Activated B cell treated with CpG ODN at 0.5 μM for 24 hours (primary cell): ENCODE data around the gene DDOST. TPM values are rescaled to one million over a fixed set of nuclear protein-coding genes. Genes with fewer than 3 reads are reported as not detected.
"Not testable (repeated sequence)": the region's sequence is repeated elsewhere in the genome, so short reads cannot be mapped to it uniquely, and the experiment has no call there.

ENCODE experiments used
- ATAC-seq: fragments of 200-7000 bp; cut with Tn5 transposase; one replicate; pipeline ENCODE4 v1.10.0; 2021; ENCODE audit warnings: low read depth, mild to moderate bottlenecking, moderate library complexity
- CTCF ChIA-PET: fragments of 350-600 bp; sonication (Branson Sonifier 250); formaldehyde crosslinking; loops from one replicate; lab custom pipeline; 2021; ENCODE audit warnings: antibody characterized with exemption; lab: Charles Lee
- POLR2A ChIA-PET: fragments of 350-600 bp; sonication (Branson Sonifier 250); formaldehyde crosslinking; loops from one replicate; lab custom pipeline; 2021; ENCODE audit warnings: antibody characterized with exemption; lab: Charles Lee
- DNase-seq: peaks from one replicate; pipeline ENCODE4 v3.0.0; 2022
- H3K27ac Mint-ChIP-seq: one replicate; pipeline ENCODE4 v1.8.0; 2020; ENCODE audit warnings: mixed read lengths
- H3K27me3 Mint-ChIP-seq: one replicate; pipeline ENCODE4 v1.8.0; 2021; ENCODE audit warnings: mixed read lengths
- H3K36me3 Mint-ChIP-seq: one replicate; pipeline ENCODE4 v1.8.0; 2021; ENCODE audit warnings: low read depth, mixed read lengths
- H3K4me1 Mint-ChIP-seq: one replicate; pipeline ENCODE4 v1.8.0; 2021; ENCODE audit warnings: mixed read lengths
- H3K4me3 Mint-ChIP-seq: one replicate; pipeline ENCODE4 v1.8.0; 2020; ENCODE audit warnings: mild to moderate bottlenecking, mixed read lengths
- H3K9me3 Mint-ChIP-seq: one replicate; pipeline ENCODE4 v1.8.0; 2020; ENCODE audit warnings: mixed read lengths
- intact Hi-C: fragments of 100-400 bp; cut with micrococcal nuclease; formaldehyde crosslinking; loops from one replicate; pipeline ENCODE4 v1.15.1; 2024
- total RNA-seq: library from RNA; stranded (reverse); gene quantifications from 2 replicates; pipeline ENCODE4 v1.2.3, GENCODE V29; 2022
- TF ChIP-seq, protein P1 (sequence below): fragments of 200-600 bp; IDR thresholded peaks from one replicate; pipeline ENCODE4 v1.8.0; 2022; ENCODE audit warnings: antibody characterized with exemption, mild to moderate bottlenecking

Gene DDOST
- total RNA-seq, 1 donor from 2014 or later = 132 TPM

DNA sequence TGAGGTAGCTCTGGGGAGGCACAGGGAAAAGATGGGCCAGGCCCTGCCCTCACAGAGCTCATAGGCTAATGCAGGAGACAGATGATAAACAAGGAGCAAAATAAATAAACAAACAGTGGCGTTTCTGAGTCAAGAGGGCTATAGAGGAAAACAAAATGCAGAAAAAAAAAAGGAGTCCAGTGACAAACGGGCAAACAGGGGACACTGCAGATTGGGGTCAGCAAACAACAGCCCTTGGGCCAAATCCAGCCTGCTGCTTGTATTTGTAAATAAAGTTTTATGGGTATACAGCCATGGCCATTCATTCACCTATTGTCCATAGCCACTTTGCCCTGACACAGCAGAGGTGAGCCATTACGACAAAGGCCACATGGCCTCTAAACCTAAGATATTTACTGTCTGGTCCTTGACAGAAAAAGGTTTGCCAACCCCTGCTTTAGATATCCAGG, 47.0 kb downstream of the DDOST start:
- POLR2A ChIA-PET = no interaction called here

DNA sequence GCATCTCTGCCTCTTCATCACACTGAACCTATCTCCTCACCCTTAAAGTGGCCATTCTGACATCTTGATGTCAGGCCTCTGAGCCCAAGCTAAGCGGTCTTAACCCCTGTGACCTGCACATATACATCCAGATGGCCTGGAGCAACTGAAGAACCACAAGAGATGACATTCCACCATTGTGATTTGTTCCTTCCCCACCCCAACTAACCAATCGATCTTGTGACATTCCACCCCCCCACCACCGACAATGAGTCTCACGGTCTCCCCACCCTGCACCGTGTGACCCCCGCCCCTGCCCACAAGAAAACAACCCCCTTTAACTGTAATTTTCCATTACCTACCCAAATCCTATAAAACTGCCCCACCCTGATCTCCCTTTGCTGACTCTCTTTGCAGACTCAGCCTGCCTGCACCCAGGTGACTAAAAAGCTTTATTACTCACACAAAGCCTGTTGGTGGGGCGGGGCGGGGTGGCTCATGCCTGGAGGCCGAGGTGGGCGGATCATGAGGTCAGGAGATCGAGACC, 48.9 kb downstream of the DDOST start:
- POLR2A ChIA-PET = no interaction called here
- H3K4me3 Mint-ChIP-seq = no peak overlapping the region
- H3K4me1 Mint-ChIP-seq = no peaks in the 10 kb centered on the region
- peaks cover 10% of the 10 kb centered on the region for H3K27me3 Mint-ChIP-seq
- CTCF ChIA-PET = interaction anchor here (0.9 kb wide), 1 partner anchor 20 kb away, joined by 3 read pairs; the partner anchor contains the start of gene PINK1
- intact Hi-C loops = no loop called here
- no peak for ATAC-seq
- no peak for DNase-seq
- H3K27ac Mint-ChIP-seq = no peak overlapping the region
- no peaks in the 10 kb centered on the region for H3K36me3 Mint-ChIP-seq
- TF ChIP-seq, protein P1, sequence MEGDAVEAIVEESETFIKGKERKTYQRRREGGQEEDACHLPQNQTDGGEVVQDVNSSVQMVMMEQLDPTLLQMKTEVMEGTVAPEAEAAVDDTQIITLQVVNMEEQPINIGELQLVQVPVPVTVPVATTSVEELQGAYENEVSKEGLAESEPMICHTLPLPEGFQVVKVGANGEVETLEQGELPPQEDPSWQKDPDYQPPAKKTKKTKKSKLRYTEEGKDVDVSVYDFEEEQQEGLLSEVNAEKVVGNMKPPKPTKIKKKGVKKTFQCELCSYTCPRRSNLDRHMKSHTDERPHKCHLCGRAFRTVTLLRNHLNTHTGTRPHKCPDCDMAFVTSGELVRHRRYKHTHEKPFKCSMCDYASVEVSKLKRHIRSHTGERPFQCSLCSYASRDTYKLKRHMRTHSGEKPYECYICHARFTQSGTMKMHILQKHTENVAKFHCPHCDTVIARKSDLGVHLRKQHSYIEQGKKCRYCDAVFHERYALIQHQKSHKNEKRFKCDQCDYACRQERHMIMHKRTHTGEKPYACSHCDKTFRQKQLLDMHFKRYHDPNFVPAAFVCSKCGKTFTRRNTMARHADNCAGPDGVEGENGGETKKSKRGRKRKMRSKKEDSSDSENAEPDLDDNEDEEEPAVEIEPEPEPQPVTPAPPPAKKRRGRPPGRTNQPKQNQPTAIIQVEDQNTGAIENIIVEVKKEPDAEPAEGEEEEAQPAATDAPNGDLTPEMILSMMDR = no peak
- H3K9me3 Mint-ChIP-seq = no peaks in the 10 kb centered on the region

More for the DNA sequence above, 47.0 kb downstream of the DDOST start:
- intact Hi-C loops = no loop called here
- no peak overlapping the region for H3K27ac Mint-ChIP-seq
- H3K4me1 Mint-ChIP-seq = no peaks in the 10 kb centered on the region
- CTCF ChIA-PET = no interaction called here
- ATAC-seq (no peak), DNase-seq (no peak)
- H3K9me3 Mint-ChIP-seq = no peaks in the 10 kb centered on the region
- H3K36me3 Mint-ChIP-seq = no peaks in the 10 kb centered on the region
- H3K4me3 Mint-ChIP-seq = no peak overlapping the region
- TF ChIP-seq, protein P1 = no peak
- peaks cover 10% of the 10 kb centered on the region for H3K27me3 Mint-ChIP-seq

DNA sequence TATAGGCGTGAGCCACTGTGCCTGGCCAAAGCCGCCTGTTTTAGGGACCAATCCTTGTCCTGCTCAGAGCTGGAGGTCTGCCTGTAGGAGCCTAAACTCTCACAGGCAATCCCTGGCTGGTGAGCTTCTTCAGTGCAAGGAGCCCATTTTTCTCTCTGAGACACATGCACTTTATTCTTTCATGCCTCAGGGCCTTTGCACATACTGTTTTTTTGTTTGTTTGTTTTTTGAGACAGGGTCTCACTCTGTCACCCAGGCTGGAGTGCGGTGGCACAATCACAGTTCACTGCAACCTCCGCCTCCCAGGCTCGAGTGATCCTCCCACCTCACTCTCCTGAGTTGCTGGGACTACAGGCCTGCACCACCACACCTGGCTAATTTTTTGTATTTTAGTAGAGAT, 49.5 kb downstream of the DDOST start:
- CTCF ChIA-PET = no interaction called here

GRCh38 chr1:20610970-20611369, 50.2 kb downstream of the DDOST start:
- H3K27ac Mint-ChIP-seq = no peak overlapping the region
- no peaks in the 10 kb centered on the region for H3K4me1 Mint-ChIP-seq
- no peaks in the 10 kb centered on the region for H3K36me3 Mint-ChIP-seq
- CTCF ChIA-PET = no interaction called here
- H3K4me3 Mint-ChIP-seq = no peak overlapping the region
- ATAC-seq = no peak
- DNase-seq = no peak
- H3K9me3 Mint-ChIP-seq = no peaks in the 10 kb centered on the region
- peaks cover 7% of the 10 kb centered on the region for H3K27me3 Mint-ChIP-seq
- POLR2A ChIA-PET = interaction anchor here (0.6 kb wide), 1 partner anchor 86 kb away, joined by 3 read pairs; no protein-coding TSS in a partner anchor
- TF ChIP-seq, protein P1 = no peak
- intact Hi-C loops = no loop called here

More for the DNA sequence above, 49.5 kb downstream of the DDOST start:
- peaks cover 7% of the 10 kb centered on the region for H3K27me3 Mint-ChIP-seq
- intact Hi-C loops = no loop called here
- ATAC-seq = no peak
- no peaks in the 10 kb centered on the region for H3K36me3 Mint-ChIP-seq
- no peaks in the 10 kb centered on the region for H3K9me3 Mint-ChIP-seq
- TF ChIP-seq, protein P1 = no peak
- POLR2A ChIA-PET = interaction anchor here (0.6 kb wide), 1 partner anchor 86 kb away, joined by 3 read pairs; no protein-coding TSS in a partner anchor
- H3K4me1 Mint-ChIP-seq = no peaks in the 10 kb centered on the region
- no peak for DNase-seq
- no peak overlapping the region for H3K4me3 Mint-ChIP-seq
- H3K27ac Mint-ChIP-seq = no peak overlapping the region

- no peak overlapping the region for H3K27ac Mint-ChIP-seq
- POLR2A ChIA-PET = no interaction called here
- TF ChIP-seq, protein P1 = no peak
- CTCF ChIA-PET = no interaction called here
- no peaks in the 10 kb centered on the region for H3K9me3 Mint-ChIP-seq
- H3K36me3 Mint-ChIP-seq = no peaks in the 10 kb centered on the region
- ATAC-seq (no peak), DNase-seq (no peak)
- intact Hi-C loops = no loop called here
- no peak overlapping the region for H3K4me3 Mint-ChIP-seq
- H3K4me1 Mint-ChIP-seq = no peaks in the 10 kb centered on the region
- H3K27me3 Mint-ChIP-seq = peaks cover 6% of the 10 kb centered on the region
Measured at GRCh38 chr1:20609541-20609940, 51.6 kb downstream of the DDOST start.

DNA sequence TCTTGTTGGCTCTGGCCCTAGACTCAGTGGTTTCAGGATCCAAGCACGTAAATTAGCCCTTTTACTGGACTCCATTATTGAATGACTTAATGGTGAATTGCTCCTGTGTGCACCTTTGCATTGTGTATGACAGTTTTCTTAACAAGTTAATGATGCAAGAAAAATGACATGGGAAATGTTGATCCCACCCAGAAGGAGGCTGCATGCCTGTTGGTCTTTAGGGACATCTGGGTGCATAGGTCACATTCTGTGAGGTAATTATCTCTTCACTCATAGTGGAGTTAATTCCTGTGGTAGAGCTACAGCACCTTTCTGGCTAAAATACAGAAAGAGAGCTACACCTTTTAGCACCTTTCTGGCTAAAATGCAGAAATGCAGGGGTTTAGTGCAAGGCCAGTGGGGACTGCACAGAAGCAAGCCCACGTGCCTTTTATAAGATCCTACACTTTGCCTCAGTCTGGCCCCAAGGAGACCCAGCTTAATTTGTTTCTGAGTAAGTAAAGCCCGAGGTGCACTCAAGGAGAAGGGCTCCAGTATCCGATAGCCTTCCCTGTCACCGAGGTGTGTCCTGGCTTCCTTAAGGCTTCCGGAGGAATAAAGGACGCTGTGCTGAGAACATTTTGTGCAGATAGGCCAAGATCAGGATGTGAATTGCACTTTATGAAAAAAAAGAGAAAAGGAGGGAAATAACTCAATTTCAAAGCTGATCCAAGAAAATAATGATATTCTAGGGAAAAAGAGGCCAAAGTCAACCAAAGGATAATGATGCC, 54.2 kb downstream of the DDOST start:
- CTCF ChIA-PET, intact Hi-C loops, ATAC-seq, H3K4me3 Mint-ChIP-seq, H3K27ac Mint-ChIP-seq, H3K4me1 Mint-ChIP-seq, DNase-seq, H3K27me3 Mint-ChIP-seq, H3K9me3 Mint-ChIP-seq, H3K36me3 Mint-ChIP-seq, POLR2A ChIA-PET: not testable (repeated sequence)
